Glutamatergic neuron (in vitro differentiated cells): ENCODE data around the gene PRRT1B. TPM values are rescaled to one million over a fixed set of nuclear protein-coding genes. Genes with fewer than 3 reads are reported as not detected.
A peak's percentile ranks its signal among the peaks of the same experiment; 100 is the strongest.

Source experiments
- DNase-seq: peaks from one replicate; pipeline ENCODE4 v3.0.0; 2022
- H3K27ac Mint-ChIP-seq: one replicate; pipeline ENCODE4 v1.8.0; 2020; ENCODE audit warnings: mild to moderate bottlenecking, mixed read lengths, inconsistent platforms; ENCODE audit not compliant: unreplicated experiment
- H3K27me3 Mint-ChIP-seq: one replicate; pipeline ENCODE4 v1.8.0; 2020; ENCODE audit warnings: mild to moderate bottlenecking, moderate library complexity, mixed read lengths, inconsistent platforms; ENCODE audit not compliant: unreplicated experiment
- H3K36me3 Mint-ChIP-seq: one replicate; pipeline ENCODE4 v1.8.0; 2020; ENCODE audit warnings: mild to moderate bottlenecking, mixed read lengths, inconsistent platforms; ENCODE audit not compliant: unreplicated experiment
- H3K4me1 Mint-ChIP-seq: one replicate; pipeline ENCODE4 v1.8.0; 2020; ENCODE audit warnings: mild to moderate bottlenecking, low read depth, mixed read lengths, inconsistent platforms; ENCODE audit not compliant: unreplicated experiment
- H3K4me3 Mint-ChIP-seq: one replicate; pipeline ENCODE4 v1.8.0; 2020; ENCODE audit warnings: mild to moderate bottlenecking, mixed read lengths, inconsistent platforms; ENCODE audit not compliant: unreplicated experiment
- H3K9me3 Mint-ChIP-seq: one replicate; pipeline ENCODE4 v1.8.0; 2020; ENCODE audit warnings: mild to moderate bottlenecking, moderate library complexity, mixed read lengths, inconsistent platforms; ENCODE audit not compliant: unreplicated experiment
- total RNA-seq: library from RNA; stranded (reverse); fragmentation: NEBNext Ultra II Directional; extraction: Animal tissue kit (Norgen Biotek cat#: 25700); gene quantifications from one replicate; pipeline ENCODE4 v1.2.1, GENCODE V29; 2021; ENCODE audit not compliant: unreplicated experiment
- TF ChIP-seq, protein P1 (sequence below): fragments of 200-600 bp; sonication (generic); IDR thresholded peaks from one replicate; pipeline ENCODE4 v1.5.0; 2021; ENCODE audit not compliant: partially characterized antibody, unreplicated experiment

The PRRT1B gene
- total RNA-seq, 1 donor from 2014 or later = not detected

GRCh38 chr9:131574730-131575640, 29.7 kb downstream of the PRRT1B start:
- Mint-ChIP-seq H3K27ac (no peak overlapping the region), H3K36me3 (peaks cover 8% of the 10 kb centered on the region), H3K27me3 (peaks cover 5% of the 10 kb centered on the region), H3K4me1 (peaks cover 10% of the 10 kb centered on the region), H3K4me3 (no peak overlapping the region), H3K9me3 (peaks cover 12% of the 10 kb centered on the region)
- TF ChIP-seq, protein P1, sequence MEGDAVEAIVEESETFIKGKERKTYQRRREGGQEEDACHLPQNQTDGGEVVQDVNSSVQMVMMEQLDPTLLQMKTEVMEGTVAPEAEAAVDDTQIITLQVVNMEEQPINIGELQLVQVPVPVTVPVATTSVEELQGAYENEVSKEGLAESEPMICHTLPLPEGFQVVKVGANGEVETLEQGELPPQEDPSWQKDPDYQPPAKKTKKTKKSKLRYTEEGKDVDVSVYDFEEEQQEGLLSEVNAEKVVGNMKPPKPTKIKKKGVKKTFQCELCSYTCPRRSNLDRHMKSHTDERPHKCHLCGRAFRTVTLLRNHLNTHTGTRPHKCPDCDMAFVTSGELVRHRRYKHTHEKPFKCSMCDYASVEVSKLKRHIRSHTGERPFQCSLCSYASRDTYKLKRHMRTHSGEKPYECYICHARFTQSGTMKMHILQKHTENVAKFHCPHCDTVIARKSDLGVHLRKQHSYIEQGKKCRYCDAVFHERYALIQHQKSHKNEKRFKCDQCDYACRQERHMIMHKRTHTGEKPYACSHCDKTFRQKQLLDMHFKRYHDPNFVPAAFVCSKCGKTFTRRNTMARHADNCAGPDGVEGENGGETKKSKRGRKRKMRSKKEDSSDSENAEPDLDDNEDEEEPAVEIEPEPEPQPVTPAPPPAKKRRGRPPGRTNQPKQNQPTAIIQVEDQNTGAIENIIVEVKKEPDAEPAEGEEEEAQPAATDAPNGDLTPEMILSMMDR = no peak
- no peak for DNase-seq

DNA sequence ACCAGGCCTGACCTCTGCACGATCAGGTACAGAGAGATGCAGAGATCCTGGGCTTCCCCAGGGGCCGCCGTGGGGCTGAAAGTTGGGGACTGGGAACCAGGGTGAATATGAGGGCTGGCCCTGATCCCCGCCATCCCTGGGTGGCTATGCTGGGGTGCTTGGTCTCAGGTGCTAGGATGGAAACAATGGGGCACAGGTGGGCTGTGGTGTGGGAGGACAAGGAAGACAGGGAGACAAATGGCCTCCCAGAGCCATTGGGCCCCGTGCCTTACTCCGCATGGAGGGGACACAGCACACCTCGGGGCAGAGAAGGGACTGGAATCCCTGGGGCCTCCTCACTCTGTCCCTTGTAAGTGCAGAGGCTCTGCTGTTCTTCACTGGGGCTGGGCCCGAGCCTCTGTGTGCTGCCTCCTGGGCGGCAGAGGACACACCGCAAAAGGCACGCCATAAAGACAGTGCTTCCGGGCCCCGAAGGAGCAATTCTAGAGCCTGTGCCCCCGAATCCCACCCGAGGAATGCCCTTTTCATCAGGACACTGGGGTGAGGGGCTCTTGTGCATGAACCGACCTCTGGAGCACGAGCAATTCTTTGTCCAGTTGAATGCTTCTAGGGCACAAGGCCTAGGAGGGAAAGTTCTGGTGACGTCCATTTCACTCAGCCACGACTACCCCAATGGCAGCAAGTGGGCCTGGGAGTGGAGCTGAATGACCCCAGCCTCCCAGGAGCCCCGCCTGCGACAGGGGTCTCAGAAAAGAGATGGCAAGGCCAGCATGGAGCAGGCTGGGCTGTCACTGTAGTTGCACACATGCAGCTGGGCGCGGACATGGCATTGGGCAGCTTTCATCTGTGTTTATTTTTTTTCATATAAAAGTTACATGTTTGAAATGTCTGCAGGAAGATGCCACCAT, 30.9 kb downstream of the PRRT1B start:
- TF ChIP-seq, protein P1 = no peak

GRCh38 chr9:131577005-131578000, 32.0 kb downstream of the PRRT1B start:
- peaks cover 16% of the 10 kb centered on the region for H3K9me3 Mint-ChIP-seq
- TF ChIP-seq, protein P1 = peak; percentile 21
- H3K27ac Mint-ChIP-seq = peak overlapping the region; percentile 70
- peaks cover 11% of the 10 kb centered on the region for H3K4me1 Mint-ChIP-seq
- H3K4me3 Mint-ChIP-seq = no peak overlapping the region
- peaks cover 3% of the 10 kb centered on the region for H3K27me3 Mint-ChIP-seq
- no peak for DNase-seq
- H3K36me3 Mint-ChIP-seq = peaks cover 7% of the 10 kb centered on the region

More for the DNA sequence above, 30.9 kb downstream of the PRRT1B start:
- Mint-ChIP-seq H3K4me3 (no peak overlapping the region), H3K4me1 (peaks cover 10% of the 10 kb centered on the region), H3K27ac (no peak overlapping the region), H3K9me3 (peaks cover 12% of the 10 kb centered on the region), H3K27me3 (peaks cover 1% of the 10 kb centered on the region), H3K36me3 (peaks cover 7% of the 10 kb centered on the region)
- DNase-seq = no peak

DNA sequence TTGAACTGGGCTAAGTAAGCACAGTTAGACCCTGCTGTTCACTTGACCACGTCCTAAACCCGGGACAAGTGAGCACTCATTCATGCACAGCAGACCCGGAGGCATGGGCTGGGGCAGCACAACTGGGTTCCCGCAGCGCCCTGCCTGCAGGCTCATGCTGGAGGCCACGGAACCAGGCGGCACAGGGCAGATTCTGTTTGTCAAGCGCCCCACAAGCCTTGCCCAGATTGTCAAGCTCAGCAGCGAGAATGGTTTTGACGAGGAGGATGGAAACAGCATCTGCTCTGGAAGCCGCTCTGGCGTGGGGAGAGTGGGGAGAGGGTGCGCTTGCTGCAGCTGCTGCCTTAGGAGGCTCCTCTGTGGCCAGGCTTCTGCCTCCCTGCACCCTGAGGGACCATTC, 32.7 kb downstream of the PRRT1B start:
- TF ChIP-seq, protein P1 = peak; percentile 3
- peaks cover 11% of the 10 kb centered on the region for H3K4me1 Mint-ChIP-seq
- H3K4me3 Mint-ChIP-seq = no peak overlapping the region
- no peak for DNase-seq
- peaks cover 7% of the 10 kb centered on the region for H3K36me3 Mint-ChIP-seq
- H3K27me3 Mint-ChIP-seq = peaks cover 5% of the 10 kb centered on the region
- H3K27ac Mint-ChIP-seq = peak overlapping the region; percentile 70
- peaks cover 15% of the 10 kb centered on the region for H3K9me3 Mint-ChIP-seq
